Psoas muscle (tissue), 8 donors: ENCODE results near the gene HMGCL. TPM values are rescaled to one million over a fixed set of nuclear protein-coding genes. Genes with fewer than 3 reads are reported as not detected.

ENCODE experiments used
- ATAC-seq, 4 donors: fragments of 200-7000 bp; cut with Tn5 transposase; one replicate each; pipeline ENCODE4 v1.9.1; 2020; ENCODE audit warnings: moderate library complexity in 3 of 4, mild to moderate bottlenecking in 2 of 4
- DNase-seq, 2 donors: peaks; one replicate each; pipeline ENCODE4 v3.0.0-alpha.2; 2020
- H3K27ac ChIP-seq: fragments of 200-600 bp; one replicate; pipeline ENCODE4 v1.8.0; 2022
- H3K27me3 ChIP-seq, 3 donors: fragments of 200-600 bp in 1 of 3; one replicate each; pipeline versions ENCODE4 v1.6.1 to v1.8.0; 2013 to 2022; ENCODE audit warnings: low read length in 2 of 3, mild to moderate bottlenecking in 2 of 3, moderate library complexity in 1 of 3; ENCODE audit not compliant: insufficient read depth in 3 of 3
- H3K36me3 ChIP-seq, 2 donors: fragments of 200-600 bp in 1 of 2; one replicate each; pipeline versions ENCODE4 v1.6.1 to v1.8.0; 2013 to 2022; ENCODE audit warnings: low read depth in 1 of 2, mild to moderate bottlenecking in 1 of 2, moderate library complexity in 1 of 2; ENCODE audit not compliant: insufficient read depth in 1 of 2
- H3K4me1 ChIP-seq: fragments of 200-600 bp; one replicate; pipeline ENCODE4 v1.8.0; 2022
- H3K4me3 ChIP-seq: fragments of 200-600 bp; one replicate; pipeline ENCODE4 v1.8.0; 2022; ENCODE audit warnings: mild to moderate bottlenecking
- H3K9me3 ChIP-seq: fragments of 200-600 bp; one replicate; pipeline ENCODE4 v1.8.0; 2022
- CTCF ChIP-seq: fragments of 200-600 bp; IDR thresholded peaks from one replicate; pipeline ENCODE4 v1.8.0; 2022; ENCODE audit warnings: antibody characterized with exemption
- WGBS, 3 donors: extraction: QIAGEN DNeasy Blood & Tissue Kit; methylation state at CpG; one replicate each; pipeline versions ENCODE4 v1.1.6 to v1.1.7; 2013; 5-methylcytosine and 5-hydroxymethylcytosine counted together
- intact Hi-C, 2 donors: fragments of 100-400 bp; cut with DNase I; formaldehyde crosslinking; loops; one replicate each; pipeline versions ENCODE4 v1.11.0 to v1.14.2; 2022
- polyA plus RNA-seq, 3 donors: library from polyadenylated mRNA; stranded (reverse); fragments of 200-250 nt; gene quantifications; one replicate each; pipeline ENCODE4 v1.2.3, GENCODE V29; 2013
- total RNA-seq, 4 donors: library from RNA; stranded (reverse); fragmentation: NEBNext Ultra II Directional in 2 of 4; extraction: Animal tissue kit (Norgen Biotek cat#: 25700) in 2 of 4; gene quantifications; one replicate each; pipeline versions ENCODE4 v1.2.1 to v1.2.4, GENCODE V29; 2021 to 2023
- donor health status: healthy with polysubstance abuse.
- donor health status: DM: no; HTN: no; CAD: no; lungs with moderate emphysema.
- donor health status: Bipolar disorder and iron deficiency.
- donor health status: healthy.
- donor health status: DM: yes; HTN: yes; CAD: no.
- donor health status: DM: no; HTN: no; CAD: no.
- donor health status: DM: no; HTN: no; CAD: no.
- donor health status: DM: yes; HTN: yes; CAD: no.

The HMGCL gene
- total and polyA plus RNA-seq, 7 donors: 19.6 to 55.4 (median 33.5) TPM

GRCh38 chr1:23779826-23780371 lies 45.3 kb downstream of the HMGCL start:
- Histone ChIP-seq H3K27me3 (no peaks in the 10 kb centered on the region), H3K27ac (peak overlapping the region; percentile 92), H3K4me3 (peak overlapping the region; percentile 78), H3K4me1 (peaks cover 33% of the 10 kb centered on the region), H3K9me3 (no peaks in the 10 kb centered on the region), H3K36me3 (peaks cover 8 to 50% of the 10 kb centered on the region in 2 donors)
- no peak for ATAC-seq
- TF ChIP-seq CTCF: no peak
- intact Hi-C loops: loop anchor here in 1 of 2 donors (5.0 kb wide), 1 partner anchor 137 kb away; no protein-coding TSS in a partner anchor
- DNase-seq: no peak
- WGBS, 3 donors: 78 to 79% (median 78%) methylated on average over 3 of the region's 3 CpGs

- peak; percentile 88 to 93 (median 92) for ATAC-seq
- peak; percentile 81 to 91 for DNase-seq
- no peak for TF ChIP-seq CTCF
- Histone ChIP-seq H3K27me3 (no peaks in the 10 kb centered on the region), H3K27ac (peak within 1 kb of the TSS; percentile 92), H3K4me1 (peaks cover 33% of the 10 kb centered on the region), H3K36me3 (peaks cover 5 to 34% of the 10 kb centered on the region in 2 donors), H3K9me3 (no peaks in the 10 kb centered on the region), H3K4me3 (peak within 1 kb of the TSS; percentile 78)
- intact Hi-C loops: loop anchor here in 1 of 2 donors (5.0 kb wide), 1 partner anchor 139 kb away; no protein-coding TSS in a partner anchor
- WGBS, 3 donors: 0 to 1% (median 0%) methylated on average over 76 to 89 of the region's 91 CpGs
Observed at GRCh38 chr1:23777979-23778814, 47.0 kb downstream of the HMGCL start, which contains the start of gene PITHD1. PITHD1 (plus strand) TSS chr1:23778418; CDS start chr1:23778516, 98 bp downstream.

- H3K36me3 ChIP-seq: peaks cover 5 to 23% of the 10 kb centered on the region in 2 donors
- intact Hi-C loops: loop anchor here in 1 of 2 donors (5.0 kb wide), 1 partner anchor 141 kb away; no protein-coding TSS in a partner anchor
- WGBS, 3 donors: 79 to 87% (median 83%) methylated on average over 2 of the region's 2 CpGs
- peaks cover 37% of the 10 kb centered on the region for H3K4me1 ChIP-seq
- TF ChIP-seq CTCF: no peak
- no peaks in the 10 kb centered on the region for H3K27me3 ChIP-seq
- DNase-seq (no peak), ATAC-seq (no peak)
- no peaks in the 10 kb centered on the region for H3K9me3 ChIP-seq
- H3K4me3 ChIP-seq: no peak overlapping the region
- no peak overlapping the region for H3K27ac ChIP-seq
Observed at GRCh38 chr1:23776217-23776616, 49.0 kb downstream of the HMGCL start.

- ATAC-seq: no peak
- H3K4me1 ChIP-seq: peaks cover 24% of the 10 kb centered on the region
- intact Hi-C loops: loop anchor here in 1 of 2 donors (5.0 kb wide), 1 partner anchor 93 kb away; the partner anchor contains the start of gene FUCA1
- H3K27me3 ChIP-seq: no peaks in the 10 kb centered on the region
- no peak for DNase-seq
- peaks cover 0 to 19% of the 10 kb centered on the region in 2 donors for H3K36me3 ChIP-seq
- H3K9me3 ChIP-seq: no peaks in the 10 kb centered on the region
- no peak for TF ChIP-seq CTCF
- H3K27ac ChIP-seq: no peak overlapping the region
- no peak overlapping the region for H3K4me3 ChIP-seq
- WGBS, 3 donors: 70 to 80% (median 72%) methylated on average over 6 of the region's 6 CpGs
Observed at GRCh38 chr1:23774174-23774880, 50.9 kb downstream of the HMGCL start.
